ENCODE results near the gene FHL3. TPM values are rescaled to one million over a fixed set of nuclear protein-coding genes. Genes with fewer than 3 reads are reported as not detected.

Gene FHL3
- total RNA-seq, 1 experiment from 2014 or later, result 23.4 TPM

GRCh38 chr1:38021969-38022368, 16.7 kb upstream of the FHL3 start:
- POLR2A ChIA-PET, result no interaction called here
- no peak for DNase-seq (ENCODE audit: low read depth, low spot score)
- no peaks in the 10 kb centered on the region for H3K9me3 ChIP-seq (ENCODE audit: control insufficient read depth, insufficient read depth, low read depth, low read length)
- H3K27me3 ChIP-seq (ENCODE audit: control insufficient read depth, insufficient read depth, low read length), result no peaks in the 10 kb centered on the region
- H3K27ac ChIP-seq (ENCODE audit: low read length), result no peak overlapping the region
- H3K4me1 ChIP-seq (ENCODE audit: control insufficient read depth, insufficient read depth, low read length), result no peaks in the 10 kb centered on the region
- no peak for ATAC-seq
- TF ChIP-seq TCF7L2 (IDR thresholded peaks at IDR 0.05; ENCODE audit: low read depth, low read length) (no peak), CTCF (IDR thresholded peaks at IDR 0.05) (no peak), SIN3A (IDR thresholded peaks at IDR 0.05; ENCODE audit: borderline replicate concordance, insufficient read depth, low read depth, low read length) (no peak), REST (IDR thresholded peaks at IDR 0.05; ENCODE audit: insufficient read depth in 1 of 2, low read depth in 2 of 2, low read length in 1 of 2) (no peak), POLR2AphosphoS5 (IDR thresholded peaks at IDR 0.05; ENCODE audit: low read depth, low read length) (no peak)
- CTCF ChIA-PET, result interaction anchor here (0.7 kb wide), 1 partner anchor 12 kb away, joined by 3 read pairs; no protein-coding TSS in a partner anchor
- intact Hi-C loops (cut with micrococcal nuclease; ENCODE audit: unreplicated experiment), result no loop called here
- in situ Hi-C loops (cut with HindIII; ENCODE audit: low pct_unique_long_range_greater_than_20kb, low sequenced_read_pairs), result no loop called here
- peaks cover 35% of the 10 kb centered on the region for H3K36me3 ChIP-seq (ENCODE audit: control insufficient read depth, insufficient read depth, low read length)
- BruUV-seq (replicated peaks), result no TSS peak
- H3K4me3 ChIP-seq (ENCODE audit: low read depth in 2 of 2, low read length in 2 of 2), result no peak overlapping the region

- POLR2A ChIA-PET, result no interaction called here
- TF ChIP-seq SIN3A (IDR thresholded peaks at IDR 0.05; ENCODE audit: borderline replicate concordance, insufficient read depth, low read depth, low read length), result no peak
- peaks cover 7% of the 10 kb centered on the region; the same call in 1 of the 2 replicates for H3K4me1 ChIP-seq (ENCODE audit: control insufficient read depth, insufficient read depth, low read length)
- H3K27ac ChIP-seq (ENCODE audit: low read length), result no peak overlapping the region
- BruUV-seq (replicated peaks), result no TSS peak
- no peaks in the 10 kb centered on the region for H3K9me3 ChIP-seq (ENCODE audit: control insufficient read depth, insufficient read depth, low read depth, low read length)
- DNase-seq (ENCODE audit: low read depth, low spot score) (no peak), ATAC-seq (no peak)
- no peaks in the 10 kb centered on the region for H3K27me3 ChIP-seq (ENCODE audit: control insufficient read depth, insufficient read depth, low read length)
- intact Hi-C loops (cut with micrococcal nuclease; ENCODE audit: unreplicated experiment), result no loop called here
- CTCF ChIA-PET, result interaction anchor here (0.5 kb wide), 1 partner anchor 816 kb away, joined by 6 read pairs; no protein-coding TSS in a partner anchor
- H3K36me3 ChIP-seq (ENCODE audit: control insufficient read depth, insufficient read depth, low read length), result peaks cover 35% of the 10 kb centered on the region
- H3K4me3 ChIP-seq (ENCODE audit: low read depth in 2 of 2, low read length in 2 of 2), result no peak overlapping the region
- in situ Hi-C loops (cut with HindIII; ENCODE audit: low pct_unique_long_range_greater_than_20kb, low sequenced_read_pairs), result no loop called here
Observed at GRCh38 chr1:38020396-38020795, 15.1 kb upstream of the FHL3 start.

GRCh38 chr1:38018864-38019343, 13.6 kb upstream of the FHL3 start:
- intact Hi-C loops (cut with micrococcal nuclease; ENCODE audit: unreplicated experiment) (loop anchor here (1.0 kb wide), 1 partner anchor 29 kb away; the partner anchor contains the start of gene SF3A3), in situ Hi-C loops (cut with HindIII; ENCODE audit: low pct_unique_long_range_greater_than_20kb, low sequenced_read_pairs) (no loop called here)
- Histone ChIP-seq H3K4me1 (ENCODE audit: control insufficient read depth, insufficient read depth, low read length) (peaks cover 18% of the 10 kb centered on the region), H3K36me3 (ENCODE audit: control insufficient read depth, insufficient read depth, low read length) (peaks cover 35% of the 10 kb centered on the region), H3K27me3 (ENCODE audit: control insufficient read depth, insufficient read depth, low read length) (no peaks in the 10 kb centered on the region), H3K27ac (ENCODE audit: low read length) (no peak overlapping the region), H3K4me3 (ENCODE audit: low read depth in 2 of 2, low read length in 2 of 2) (no peak overlapping the region), H3K9me3 (ENCODE audit: control insufficient read depth, insufficient read depth, low read depth, low read length) (no peaks in the 10 kb centered on the region)
- peak; percentile 71 for ATAC-seq
- DNase-seq (ENCODE audit: low read depth, low spot score), result no peak
- BruUV-seq (replicated peaks), result no TSS peak
- peak; percentile 78 for TF ChIP-seq CTCF (IDR thresholded peaks at IDR 0.05)
- TF ChIP-seq TCF7L2 (IDR thresholded peaks at IDR 0.05; ENCODE audit: low read depth, low read length), result no peak
- ChIA-PET CTCF (interaction anchor here (0.6 to 0.7 kb wide), 8 partner anchors 17 to 552 kb away, joined by 3 to 8 read pairs (median 6); no protein-coding TSS in a partner anchor), POLR2A (interaction anchor here (0.6 kb wide), 1 partner anchor 50 kb away, joined by 3 read pairs; no protein-coding TSS in a partner anchor)
